Stimulated activated CD8-positive, alpha-beta memory T cell treated with anti-CD3 and anti-CD28 coated beads, Interleukin-15, amount 100 ng/mL, for 4 hours (primary cell): ENCODE results near the gene FEM1A.
"Not testable (repeated sequence)": the region's sequence is repeated elsewhere in the genome, so short reads cannot be mapped to it uniquely, and the experiment has no call there.

Source experiments
- DNase-seq, 2 donors: peaks; one replicate each; pipeline ENCODE4 v3.0.0-alpha.2; 2020; ENCODE audit warnings: low read depth in 2 of 2

Gene FEM1A

DNA sequence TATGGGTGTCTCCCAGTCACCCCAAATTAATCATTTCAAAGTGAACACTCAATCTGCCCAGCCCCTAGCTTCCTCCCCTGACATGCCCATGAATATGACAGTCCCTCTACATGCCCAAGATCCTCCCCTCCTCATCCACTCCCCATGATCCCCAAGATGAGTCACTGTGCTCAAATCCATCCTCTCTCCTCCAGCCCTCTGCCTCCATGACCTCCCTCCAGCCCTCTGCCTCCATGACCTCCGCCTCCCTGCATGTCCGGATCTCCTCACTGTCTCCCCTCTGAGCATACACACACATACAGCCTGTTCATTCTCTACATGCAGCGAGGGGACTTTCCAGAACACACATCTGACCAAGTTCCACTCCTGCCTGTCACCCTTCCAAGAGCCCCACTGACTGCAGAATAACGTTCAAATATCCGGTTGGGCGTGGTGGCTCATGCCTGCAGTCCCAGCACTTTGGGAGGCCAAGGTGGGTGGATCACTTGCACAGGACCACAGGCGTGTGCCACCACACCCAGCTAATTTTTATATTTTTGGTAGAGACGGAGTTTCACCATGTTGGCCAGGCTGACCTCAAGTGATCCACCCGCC is 18.4 kb upstream of the FEM1A start:
- no peak for DNase-seq

DNA sequence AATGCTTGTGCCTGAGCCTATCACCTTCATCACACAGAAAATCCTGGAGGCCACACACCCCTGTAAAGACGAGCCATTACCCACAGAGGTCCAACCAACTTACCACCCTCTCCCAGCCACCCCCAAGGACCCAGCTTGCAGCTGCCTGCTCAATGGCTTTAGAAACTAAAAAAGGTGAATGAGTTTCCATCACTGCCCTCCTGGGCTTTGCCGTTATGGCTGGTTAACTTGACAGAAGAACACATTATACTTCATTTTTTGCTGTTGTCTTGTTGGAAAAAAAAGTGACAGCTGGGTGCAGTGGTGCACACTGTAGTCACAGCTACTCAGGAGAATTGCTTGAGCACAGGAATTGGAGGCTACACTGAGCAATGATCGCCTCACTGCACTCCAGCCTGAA is 17.4 kb upstream of the FEM1A start:
- no peak for DNase-seq

DNA sequence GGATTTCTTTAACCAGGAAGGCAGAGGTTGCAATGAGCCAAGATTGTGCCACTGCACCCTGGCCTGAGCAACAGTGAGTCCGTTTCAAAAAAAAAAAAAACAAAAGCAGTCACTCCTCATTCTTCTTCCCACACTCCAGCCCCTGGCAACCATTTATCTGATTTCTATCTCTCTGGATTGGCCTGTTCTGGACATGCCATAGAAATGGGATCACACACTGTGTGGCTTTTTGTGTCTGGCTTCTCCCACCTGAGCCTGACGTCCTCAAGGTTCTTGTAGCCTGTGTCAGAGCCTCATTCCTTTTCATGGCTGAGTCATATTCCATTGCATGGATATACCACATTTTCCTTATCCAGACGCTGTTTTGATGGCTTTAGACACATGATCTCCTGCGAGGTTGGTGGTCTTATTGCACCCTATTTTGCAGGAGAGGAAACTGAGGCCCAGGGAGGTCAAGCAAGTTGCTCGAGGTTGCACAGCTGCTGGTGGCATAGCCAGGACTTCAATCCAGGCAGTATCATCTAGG is 15.8 kb upstream of the FEM1A start:
- no peak for DNase-seq

DNA sequence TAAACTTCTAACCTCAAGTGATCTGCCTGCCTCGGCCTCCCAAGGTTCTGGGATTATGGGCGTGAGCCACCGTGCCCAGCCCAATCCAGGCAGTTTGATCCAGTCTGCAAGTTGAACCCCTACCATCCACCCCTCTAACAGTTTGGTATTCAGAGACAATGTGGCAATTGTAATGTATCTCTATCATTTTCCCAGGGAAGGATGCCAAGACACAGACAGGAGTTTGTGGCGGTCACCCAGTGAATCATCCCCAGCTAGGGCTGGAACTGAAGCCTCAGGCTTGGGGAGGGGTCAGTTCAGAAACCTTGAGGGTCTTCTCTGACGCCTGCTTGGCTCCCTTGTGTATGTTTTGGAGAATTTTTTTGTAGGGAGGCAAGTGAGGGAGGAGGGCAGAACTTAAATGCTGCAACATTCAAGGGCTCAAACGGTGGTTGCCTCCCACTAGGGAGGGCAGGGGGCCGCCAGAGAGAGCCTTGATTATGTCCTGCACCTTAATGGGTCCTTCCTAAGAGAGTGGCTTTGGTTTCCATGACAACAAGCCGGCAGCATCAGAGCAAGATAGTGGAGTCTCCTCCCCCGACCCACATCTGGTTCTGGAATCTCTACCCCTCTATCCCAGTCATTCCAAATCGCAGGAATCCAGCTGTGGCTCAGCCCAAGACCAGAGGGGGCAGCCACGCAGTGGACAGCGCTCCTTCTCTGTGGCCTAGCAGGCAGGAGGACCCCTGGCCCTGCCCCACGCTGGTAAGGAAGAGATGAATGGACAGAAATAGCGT is 14.9 kb upstream of the FEM1A start:
- DNase-seq, result no peak

DNA sequence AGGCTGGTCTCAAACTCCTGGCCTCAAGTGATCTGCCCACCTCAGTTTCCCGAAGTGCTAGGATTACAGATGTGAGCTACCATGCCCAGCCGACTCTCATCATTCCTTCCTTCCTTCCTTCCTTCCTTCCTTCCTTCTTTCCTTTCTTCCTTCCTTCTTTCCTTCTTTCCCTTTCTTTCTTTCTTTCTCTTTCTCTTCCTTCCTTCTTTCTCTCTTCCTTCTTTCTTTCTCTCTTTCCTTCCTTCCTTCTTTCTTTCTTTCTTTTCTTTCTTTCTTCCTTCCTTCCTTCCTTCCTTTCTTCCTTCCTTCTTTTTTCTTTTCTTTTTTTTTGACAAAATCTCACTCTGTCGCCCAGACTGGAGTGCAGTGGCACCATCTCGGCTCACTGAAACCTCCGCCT is 13.4 kb upstream of the FEM1A start:
- not testable (repeated sequence) for DNase-seq

DNA sequence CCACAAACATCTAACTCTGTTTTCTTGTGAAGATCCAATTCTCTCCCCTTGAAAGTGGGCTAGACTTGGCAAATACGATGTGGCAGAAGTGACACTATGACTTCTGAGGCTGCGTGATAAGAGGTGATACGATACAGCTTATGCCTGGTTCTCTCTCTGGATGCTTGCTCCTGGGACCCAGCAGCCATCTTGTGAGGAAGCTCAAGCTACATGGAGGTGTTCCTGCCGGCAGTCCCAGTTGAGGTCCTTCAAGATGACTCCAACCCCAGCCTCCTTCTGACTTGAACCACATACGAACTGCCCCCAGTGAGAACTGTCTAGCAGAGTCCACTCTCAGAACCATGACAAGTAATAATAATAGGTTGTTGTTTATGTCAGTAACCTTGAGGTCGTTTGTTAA is 10.7 kb upstream of the FEM1A start:
- no peak for DNase-seq

DNA sequence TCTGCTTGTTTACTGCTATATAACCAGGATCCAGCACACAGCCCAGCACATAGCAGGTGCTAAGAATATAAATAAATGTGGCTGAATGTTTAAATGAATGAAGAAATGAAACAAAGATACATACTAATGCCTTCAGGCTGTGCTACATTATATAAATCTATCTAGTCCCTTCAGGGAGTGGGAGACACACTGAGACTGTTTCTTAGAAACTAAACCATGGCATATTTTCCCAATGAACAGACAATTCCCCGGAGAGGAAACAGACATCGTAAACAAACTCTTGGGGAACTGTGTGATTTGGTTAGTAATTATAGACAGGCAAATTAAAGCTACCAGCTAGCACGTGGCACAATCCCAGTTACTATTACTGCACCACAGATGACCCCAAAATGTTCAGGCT is 9.7 kb upstream of the FEM1A start:
- no peak for DNase-seq

DNA sequence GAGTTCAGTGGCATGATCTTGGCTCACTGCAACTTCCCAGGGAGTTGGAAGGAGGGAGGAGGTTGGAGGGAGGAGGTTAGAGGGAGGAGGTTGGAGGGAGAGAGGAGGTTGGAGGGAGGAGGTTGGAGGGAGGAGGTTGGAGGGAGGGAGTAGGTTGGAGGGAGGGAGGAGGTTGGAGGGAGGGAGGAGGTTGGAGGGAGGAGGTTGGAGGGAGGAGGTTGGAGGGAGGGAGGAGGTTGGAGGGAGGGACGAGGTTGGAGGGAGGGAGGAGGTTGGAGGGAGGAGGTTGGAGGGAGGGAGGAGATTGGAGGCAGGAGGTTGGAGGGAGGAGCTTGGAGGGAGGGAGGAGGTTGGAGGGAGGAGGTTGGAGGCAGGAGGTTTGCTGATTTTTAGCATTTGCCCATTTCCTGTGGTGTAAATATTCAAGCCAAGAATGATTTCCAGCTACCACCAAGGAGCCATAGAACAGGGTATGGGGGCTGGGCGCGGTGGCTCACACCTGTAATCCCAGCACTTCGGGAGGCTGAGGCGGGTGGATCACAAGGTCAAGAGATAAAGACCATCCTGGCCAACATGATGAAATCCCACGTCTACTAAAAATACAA is 5.0 kb upstream of the FEM1A start:
- not testable (repeated sequence) for DNase-seq

DNA sequence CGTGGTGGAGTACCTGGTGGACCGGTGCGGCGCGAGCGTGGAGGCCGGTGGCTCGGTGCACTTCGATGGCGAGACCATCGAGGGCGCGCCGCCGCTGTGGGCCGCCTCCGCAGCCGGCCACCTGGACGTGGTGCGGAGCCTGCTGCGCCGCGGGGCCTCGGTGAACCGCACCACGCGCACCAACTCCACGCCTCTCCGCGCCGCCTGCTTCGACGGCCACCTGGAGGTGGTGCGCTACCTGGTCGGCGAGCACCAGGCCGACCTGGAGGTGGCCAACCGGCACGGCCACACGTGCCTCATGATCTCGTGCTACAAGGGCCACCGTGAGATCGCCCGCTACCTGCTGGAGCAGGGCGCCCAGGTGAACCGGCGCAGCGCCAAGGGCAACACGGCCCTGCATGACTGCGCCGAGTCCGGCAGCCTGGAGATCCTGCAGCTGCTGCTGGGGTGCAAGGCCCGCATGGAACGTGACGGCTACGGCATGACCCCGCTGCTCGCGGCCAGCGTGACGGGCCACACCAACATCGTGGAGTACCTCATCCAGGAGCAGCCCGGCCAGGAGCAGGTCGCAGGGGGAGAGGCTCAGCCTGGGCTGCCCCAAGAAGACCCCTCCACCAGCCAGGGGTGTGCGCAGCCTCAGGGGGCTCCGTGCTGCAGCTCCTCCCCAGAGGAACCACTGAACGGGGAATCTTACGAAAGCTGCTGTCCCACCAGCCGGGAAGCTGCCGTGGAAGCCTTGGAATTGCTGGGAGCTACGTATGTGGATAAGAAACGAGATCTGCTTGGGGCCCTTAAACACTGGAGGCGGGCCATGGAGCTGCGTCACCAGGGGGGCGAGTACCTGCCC is 708 bp downstream of the FEM1A start:
- not testable (repeated sequence) for DNase-seq

DNA sequence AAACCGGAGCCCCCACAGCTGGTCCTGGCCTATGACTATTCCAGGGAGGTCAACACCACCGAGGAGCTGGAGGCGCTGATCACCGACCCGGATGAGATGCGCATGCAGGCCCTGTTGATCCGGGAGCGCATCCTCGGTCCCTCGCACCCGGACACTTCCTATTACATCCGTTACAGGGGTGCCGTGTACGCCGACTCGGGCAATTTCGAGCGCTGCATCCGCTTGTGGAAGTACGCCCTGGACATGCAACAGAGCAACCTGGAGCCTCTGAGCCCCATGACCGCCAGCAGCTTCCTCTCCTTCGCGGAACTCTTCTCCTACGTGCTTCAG is 1.3 kb downstream of the FEM1A start:
- DNase-seq, result not testable (repeated sequence)

DNA sequence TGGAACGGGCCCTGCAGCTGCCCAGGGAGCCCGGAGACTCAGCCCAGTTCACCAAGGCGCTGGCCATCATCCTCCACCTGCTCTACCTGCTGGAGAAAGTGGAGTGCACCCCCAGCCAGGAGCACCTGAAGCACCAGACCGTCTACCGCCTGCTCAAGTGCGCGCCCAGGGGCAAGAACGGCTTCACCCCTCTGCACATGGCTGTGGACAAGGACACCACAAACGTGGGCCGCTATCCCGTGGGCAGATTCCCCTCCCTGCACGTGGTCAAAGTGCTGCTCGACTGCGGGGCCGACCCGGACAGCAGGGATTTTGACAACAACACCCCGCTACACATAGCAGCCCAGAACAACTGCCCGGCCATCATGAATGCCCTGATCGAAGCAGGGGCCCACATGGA is 1.7 kb downstream of the FEM1A start:
- DNase-seq, result not testable (repeated sequence)

DNA sequence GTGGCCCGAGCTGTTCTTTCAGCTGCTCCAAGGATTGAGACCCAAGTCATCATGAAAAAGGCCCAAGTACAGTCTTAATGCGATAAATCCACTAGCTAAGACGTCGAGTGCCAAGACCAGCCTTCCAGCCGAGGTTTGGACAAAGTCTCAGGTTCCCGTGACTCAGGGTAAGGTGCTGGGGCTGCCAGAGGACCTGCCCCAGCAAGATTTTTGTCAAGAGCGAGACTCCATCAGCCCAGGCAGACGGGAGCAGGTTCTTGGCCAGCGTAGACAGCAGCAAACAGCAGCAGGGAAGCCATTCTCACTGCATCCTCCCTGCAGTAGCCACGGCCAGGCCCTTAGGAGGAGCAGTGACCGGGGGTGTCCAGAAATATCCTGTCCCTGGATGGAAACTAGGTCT is 3.4 kb downstream of the FEM1A start:
- DNase-seq, result no peak

DNA sequence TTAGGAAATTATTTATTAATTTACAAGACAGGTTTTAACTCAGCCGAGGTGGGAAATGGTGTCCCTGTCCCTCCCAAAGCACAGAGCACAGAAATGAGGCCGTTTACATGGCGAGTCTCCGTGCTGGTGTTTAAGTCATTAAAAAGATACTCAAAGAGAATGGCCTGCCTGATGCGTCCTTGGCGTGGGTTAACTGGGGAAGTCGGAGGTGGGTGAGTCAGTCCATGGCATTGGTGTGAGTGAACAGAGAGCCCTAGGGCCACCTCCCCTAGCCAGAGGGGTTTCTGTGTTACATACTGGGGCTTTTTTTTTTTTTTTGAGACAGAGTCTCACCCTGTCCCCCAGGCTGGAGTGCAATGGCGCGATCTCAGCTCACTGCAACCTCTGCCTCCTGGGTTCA is 3.9 kb downstream of the FEM1A start:
- no peak for DNase-seq

DNA sequence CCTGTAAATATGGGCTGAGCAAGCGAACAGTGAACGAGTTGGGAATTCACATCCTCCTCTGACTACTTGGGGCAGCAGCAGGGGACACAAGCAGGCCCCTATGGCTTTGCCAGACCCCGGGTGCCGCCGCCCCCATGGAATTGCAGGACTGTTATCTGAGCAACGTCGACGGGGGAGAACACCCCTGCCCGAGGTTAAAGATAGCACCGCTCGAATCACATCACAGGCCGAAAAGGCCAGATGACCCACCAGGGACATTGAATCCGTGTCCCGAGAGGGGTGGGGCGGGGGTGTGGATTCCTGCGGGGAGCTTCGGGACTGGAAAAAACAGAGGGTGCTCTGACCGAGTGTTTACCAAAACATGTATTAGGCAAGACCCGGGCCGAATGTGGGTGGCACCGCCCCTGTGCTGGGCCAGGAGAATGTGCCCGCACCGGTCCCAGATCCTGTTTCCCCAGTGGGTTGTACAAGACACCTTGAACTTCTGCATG is 9.1 kb downstream of the FEM1A start:
- DNase-seq, result no peak

DNA sequence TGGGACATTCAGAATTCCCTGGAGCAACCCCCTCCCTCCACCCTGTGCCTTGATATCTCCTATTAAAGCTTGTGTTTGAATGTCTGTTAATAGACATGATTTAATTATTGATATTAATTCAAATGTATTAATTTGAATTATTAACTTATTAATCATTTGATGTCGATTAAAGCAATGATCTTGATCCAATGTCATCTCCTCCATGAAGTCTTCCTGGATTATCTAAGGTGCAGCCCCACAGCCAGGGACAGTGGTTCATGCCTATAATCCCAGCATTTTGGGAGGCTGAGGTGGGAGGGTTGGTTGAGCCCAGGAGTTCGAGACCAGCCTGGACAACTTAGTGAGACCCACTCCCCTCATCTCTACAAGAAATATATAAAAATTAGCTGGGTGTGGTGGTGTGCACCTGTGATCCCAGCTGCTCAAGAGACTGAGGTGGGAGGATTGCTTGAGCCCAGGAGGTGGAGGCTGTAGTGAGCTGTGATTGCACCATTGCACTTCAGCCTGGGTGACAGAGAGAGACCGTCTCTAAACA is 9.6 kb downstream of the FEM1A start:
- DNase-seq, result no peak

DNA sequence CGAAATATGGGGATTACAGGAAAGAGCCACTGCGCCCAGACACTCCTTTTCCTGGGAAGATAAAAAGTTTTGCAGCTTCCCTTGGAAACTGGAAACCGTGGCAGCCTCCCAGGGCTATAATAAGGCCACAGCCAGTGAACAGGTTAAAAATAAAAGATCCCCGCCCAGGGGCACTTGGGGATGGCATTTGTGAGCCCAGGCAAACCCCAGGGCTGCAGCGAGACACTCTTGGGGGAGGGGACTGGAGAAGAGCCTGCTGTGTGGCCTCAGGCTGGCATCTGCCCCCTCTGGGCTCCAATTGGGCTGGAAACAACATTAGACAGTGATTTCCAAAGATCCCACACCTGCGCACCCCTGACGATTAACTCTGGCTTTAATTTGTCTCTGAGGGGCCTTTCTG is 11.2 kb downstream of the FEM1A start:
- DNase-seq, result no peak

DNA sequence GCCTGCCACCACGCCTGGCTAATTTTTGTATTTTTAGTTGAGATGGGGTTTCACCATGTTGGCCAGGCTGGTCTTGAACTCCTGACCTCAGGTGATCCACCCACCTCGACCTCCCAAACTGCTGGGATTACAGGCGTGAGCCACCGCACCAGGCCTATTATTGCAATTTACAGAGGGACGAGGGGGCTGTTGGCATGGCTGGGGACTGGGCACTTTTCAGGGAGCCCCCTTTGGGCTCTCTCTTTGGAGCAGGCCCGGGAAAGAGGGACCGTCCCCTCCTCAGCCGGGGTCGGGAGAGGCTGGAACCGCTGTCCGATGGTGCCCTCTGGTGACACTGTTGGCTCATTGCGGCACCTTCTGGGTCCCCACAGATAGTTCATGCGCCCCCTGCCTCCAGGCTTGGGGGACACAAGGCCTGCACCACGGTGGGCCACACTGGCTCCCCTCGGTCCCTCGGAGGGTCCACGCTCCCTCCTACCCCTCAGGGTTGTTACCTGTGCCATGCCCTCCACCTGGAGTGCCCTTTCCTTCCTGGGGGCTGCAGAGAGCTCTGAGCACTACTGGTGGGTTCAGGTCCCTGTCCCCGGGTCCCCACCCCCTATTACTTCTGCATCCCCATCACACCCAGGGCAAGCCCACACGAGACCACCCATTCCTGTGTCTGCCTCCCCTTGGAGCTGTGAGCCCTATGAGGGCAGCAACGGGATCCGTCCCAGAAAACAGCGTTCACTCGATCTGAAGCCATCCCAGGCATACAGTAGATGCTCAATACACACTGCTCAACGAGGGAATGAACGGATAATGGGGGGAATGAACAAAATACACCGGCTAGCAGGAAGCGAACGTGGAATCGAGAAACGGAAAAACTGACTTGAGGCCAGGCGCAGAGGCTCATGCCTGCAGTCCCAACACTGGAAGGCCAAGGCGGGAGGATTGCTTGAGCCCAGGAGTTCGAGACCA is 12.5 kb downstream of the FEM1A start:
- peak in 1 of 2 donors; percentile 33 for DNase-seq

DNA sequence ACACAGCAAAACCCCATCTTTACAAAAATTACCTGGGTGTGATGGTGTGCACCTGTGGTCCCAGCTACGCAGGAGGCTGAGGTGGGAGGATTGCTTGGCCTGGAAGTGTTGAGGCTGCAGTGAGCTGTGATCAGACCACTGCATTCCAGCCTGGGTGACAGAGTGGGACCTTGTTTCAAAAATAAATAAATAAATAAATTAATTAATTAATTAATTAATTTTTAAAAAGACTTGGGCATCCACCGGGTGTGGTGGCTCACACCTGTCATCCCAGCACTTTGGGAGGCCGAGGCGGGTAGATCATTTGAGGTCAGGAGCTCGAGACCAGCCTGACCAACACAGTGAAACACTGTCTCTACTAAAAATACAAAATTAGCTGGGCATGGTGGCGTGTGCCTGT is 13.6 kb downstream of the FEM1A start:
- not testable (repeated sequence) for DNase-seq

DNA sequence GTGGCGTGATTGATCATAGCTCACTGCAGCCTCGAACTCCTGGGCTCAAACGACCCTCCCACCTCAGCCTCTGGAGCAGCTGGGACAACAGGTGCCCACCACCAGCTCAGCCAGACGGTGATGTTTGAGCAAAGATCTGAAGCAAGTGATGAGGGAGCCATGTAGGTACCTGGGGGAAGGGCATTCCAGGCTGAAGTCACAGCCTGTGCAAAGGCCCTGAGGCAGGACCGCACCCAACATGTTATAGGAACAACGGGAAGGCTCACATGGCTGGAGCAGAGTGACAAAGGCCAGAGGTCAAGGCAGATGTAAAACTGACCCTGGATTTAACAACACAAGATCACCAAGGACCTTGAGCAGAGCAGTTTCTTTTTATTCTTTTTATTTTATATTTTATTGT is 14.8 kb downstream of the FEM1A start:
- no peak for DNase-seq

DNA sequence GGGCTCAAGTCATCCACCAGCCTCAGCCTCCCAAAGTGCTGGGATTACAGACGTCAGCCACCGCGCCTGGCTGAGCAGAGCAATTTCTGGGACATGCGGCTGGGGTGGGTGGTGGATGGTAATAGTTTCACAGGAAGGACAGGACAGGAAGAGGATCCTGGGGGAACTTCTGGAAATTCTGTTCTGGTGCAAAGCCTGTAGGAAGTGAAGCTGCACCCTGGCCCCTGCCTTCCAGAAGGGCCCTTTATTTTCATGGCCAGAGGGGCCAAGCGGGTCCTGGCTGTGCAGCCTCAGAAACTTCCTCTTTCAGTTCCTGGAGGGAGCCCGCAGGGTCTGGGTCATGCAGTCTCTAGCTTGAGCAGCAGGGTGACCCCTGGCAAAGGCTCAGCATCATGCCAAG is 15.7 kb downstream of the FEM1A start:
- no peak for DNase-seq
